ENCODE measurements around the gene HIVEP3.

- no peak for TF ChIP-seq YY1 (IDR thresholded peaks at IDR 0.05; ENCODE audit: insufficient read depth, insufficient read length)
- TF ChIP-seq ZNF274 (IDR thresholded peaks at IDR 0.05; ENCODE audit: low read depth, low read length), result no peak
- no peak for TF ChIP-seq SUZ12 (IDR thresholded peaks at IDR 0.05; ENCODE audit: extremely low read depth, insufficient read depth, insufficient read length)
Observed at GRCh38 chr1:41529621-41530395, 388.9 kb downstream of the HIVEP3 start.
